HG03442 (cell line): ENCODE data around the gene CHPF.

ENCODE experiments used
- ATAC-seq: cut with Tn5 transposase; IDR thresholded peaks from one replicate; pipeline ENCODE4 v1.9.1; 2021; ENCODE audit warnings: mild to moderate bottlenecking, moderate library complexity; ENCODE audit not compliant: unreplicated experiment

Gene CHPF

DNA sequence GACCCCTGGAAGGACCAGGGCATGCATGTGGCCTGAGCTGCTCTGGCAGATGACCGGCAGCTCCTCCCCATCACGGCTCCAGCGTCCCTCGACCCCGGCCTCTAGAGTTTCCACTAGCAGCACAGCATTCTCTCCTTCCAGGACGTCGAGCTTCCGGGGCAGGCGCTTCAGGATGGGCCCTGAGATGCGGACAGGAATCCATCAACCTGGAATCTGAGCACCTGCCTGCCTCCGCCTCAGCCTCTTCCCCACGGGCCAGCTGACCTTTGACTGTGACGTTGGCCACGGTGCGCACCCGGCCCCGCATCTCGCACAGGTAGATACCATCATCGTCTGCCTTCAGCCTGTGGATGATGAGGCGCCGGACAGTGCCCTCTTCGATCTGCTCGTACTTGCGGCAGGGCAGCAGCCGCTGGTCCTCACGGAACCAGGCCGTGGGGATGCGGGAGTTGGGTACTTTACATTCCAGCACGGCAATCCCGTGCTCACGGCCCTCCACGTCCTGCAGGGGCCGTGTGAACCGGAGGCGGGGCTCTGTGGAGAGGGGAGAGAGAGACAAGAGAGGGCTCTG lies 24.3 kb upstream of the CHPF start:
- no peak for ATAC-seq

DNA sequence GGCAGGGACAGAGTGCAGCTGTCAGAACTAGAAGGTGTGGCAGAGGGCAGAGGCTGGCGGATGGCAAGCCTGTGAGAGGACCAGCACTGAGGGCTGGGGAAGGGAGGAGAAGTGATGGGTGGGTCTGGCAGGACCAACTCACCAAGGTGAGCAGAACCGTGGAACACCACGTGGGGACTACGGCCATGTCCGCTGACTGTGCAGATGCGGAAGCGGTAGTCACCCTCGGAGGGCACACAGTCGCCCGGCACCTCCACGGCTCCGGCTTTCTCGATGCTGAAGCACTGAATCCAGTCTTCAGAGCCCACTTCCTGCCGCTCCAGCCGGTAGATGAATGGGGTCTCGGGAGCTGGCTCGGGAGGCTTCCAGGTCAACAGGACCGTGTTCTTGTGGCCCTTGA lies 23.5 kb upstream of the CHPF start:
- ATAC-seq, result no peak

DNA sequence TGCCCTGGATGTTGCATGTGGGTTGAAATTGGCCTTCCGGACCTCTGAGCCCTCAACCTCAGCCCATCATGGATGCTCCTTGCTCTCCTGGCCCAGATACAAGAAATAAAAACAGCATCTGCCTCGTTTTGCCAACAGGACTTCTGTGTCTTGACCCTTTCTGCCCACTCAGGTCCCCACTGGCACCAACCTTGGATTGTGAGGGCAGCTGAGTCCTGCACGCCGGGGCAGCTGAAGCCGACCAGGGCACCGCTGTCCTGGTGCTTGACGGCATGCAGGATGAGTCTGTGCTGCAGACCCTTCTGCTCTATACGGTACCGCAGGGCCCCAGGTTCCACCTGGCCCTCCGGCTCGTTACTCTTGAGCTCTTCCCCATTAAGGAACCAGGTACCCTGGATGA lies 23.0 kb upstream of the CHPF start:
- ATAC-seq, result no peak

DNA sequence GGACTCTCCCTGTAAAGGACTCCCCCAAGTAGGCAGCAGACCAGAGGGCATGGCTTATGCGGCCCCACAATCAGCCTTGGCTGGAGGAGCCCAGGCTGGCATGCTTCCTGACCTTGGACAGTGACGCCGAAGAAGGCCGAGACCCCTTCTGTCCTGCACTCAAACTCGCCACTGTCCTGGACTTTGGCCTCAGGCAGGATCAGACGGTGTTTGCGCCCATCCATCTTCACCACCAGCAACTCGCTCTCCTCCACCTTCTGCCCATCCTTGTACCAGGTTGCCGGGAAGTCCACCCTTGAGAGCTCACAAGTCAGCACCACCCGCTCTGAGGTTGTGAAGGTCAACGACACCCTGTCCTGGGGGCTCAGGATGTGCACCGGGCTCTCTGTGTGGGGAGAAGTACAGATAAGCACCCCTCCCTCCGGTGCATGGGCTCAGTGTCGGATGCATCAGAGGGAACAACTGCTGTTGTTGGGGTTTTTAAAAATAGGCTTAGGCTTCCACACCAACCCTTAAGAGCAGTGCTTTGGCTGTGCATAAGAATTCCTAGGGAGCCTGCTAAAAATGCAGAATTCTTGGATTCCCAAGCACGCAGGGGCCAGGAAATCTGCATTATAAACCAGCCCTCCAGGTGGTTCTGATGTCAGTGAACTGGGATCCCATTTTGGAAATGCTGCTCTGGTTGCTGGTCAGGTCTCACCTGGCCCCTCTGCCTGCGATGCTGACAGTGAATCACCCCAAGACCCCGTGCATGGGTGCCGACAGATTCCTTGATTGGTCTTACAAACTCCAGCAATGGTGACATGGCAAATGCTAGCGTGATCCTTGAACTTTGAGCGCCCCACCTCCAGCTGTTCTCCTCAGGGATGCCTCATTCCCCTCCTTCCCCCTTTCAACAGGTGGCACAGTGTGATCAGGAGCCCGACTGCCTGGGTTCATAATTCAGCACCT lies 21.8 kb upstream of the CHPF start:
- ATAC-seq, result no peak

DNA sequence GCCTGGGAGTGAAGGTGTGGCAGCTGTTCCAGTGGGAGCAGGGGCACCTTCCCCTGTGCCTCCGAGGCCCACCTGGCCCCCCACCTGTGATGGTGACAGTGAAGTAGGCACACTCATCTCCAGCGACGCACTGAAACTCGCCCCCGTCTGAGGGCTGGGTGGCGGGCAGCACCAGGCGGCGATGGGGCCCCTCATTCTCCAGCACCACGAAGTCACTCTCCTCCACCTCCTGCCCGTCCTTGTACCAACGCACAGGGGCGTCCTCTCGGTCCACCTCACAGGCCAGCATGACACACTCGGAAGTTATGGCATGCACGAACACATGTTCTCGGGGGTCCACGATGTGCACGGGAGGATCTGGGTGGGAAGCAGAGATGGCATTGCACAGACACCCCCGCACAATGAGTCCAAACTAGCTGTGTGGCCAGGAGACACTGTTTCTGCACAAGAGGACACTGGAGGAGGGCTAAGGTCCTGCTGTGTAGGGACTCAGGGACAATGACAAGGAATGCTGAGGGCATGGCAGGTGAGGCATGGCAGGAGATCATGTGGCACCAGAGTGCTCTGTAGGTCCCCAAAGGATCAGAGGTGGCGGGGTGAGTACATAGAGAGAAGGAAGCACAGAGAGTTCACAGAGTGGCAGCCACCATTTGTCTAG lies 19.8 kb upstream of the CHPF start:
- no peak for ATAC-seq

DNA sequence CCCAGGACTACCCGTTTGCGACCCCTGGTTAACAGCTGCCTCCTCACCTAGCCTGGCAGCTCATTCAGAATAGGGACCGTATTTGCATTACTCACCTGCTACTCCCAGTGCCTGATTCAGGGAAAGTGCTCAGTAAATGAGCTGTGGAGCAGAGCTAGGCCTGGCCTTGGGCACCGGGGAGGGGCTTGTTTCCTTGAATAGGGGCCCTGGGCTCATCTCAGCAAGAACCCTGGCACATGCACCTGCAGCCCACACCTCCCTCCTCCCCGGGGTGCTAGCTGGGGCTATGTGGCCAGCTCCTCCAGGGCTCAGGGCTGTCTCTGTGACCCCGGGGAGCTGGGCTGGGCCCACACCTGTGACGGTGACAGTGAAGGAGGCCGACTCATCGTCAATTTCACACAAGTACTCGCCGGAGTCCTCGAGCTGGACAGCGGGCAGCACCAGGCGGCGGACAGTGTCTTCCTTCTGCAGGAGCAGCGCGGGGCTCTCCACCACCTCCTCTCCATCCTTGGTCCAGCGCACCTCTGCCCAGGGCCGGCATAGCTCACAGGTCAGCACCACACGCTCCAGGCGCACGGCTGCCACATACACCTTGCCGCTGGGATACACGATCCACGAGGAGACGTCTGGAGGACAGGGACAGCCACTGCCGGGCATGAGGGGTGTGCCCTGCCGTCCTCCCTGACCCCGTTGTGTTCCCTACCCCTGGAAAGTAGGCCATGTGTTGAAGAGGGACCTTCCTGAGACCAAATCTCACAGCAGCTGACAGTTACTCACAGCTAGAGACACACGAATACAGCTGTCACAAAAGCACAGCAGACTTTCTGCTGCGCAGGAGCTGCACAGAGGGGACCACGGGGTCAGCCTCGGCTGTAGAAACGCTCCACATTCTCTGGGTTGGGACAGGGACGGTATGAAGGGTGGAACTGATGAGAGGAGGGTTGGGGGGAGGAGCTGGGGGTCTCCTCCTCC lies 18.7 kb upstream of the CHPF start:
- no peak for ATAC-seq

DNA sequence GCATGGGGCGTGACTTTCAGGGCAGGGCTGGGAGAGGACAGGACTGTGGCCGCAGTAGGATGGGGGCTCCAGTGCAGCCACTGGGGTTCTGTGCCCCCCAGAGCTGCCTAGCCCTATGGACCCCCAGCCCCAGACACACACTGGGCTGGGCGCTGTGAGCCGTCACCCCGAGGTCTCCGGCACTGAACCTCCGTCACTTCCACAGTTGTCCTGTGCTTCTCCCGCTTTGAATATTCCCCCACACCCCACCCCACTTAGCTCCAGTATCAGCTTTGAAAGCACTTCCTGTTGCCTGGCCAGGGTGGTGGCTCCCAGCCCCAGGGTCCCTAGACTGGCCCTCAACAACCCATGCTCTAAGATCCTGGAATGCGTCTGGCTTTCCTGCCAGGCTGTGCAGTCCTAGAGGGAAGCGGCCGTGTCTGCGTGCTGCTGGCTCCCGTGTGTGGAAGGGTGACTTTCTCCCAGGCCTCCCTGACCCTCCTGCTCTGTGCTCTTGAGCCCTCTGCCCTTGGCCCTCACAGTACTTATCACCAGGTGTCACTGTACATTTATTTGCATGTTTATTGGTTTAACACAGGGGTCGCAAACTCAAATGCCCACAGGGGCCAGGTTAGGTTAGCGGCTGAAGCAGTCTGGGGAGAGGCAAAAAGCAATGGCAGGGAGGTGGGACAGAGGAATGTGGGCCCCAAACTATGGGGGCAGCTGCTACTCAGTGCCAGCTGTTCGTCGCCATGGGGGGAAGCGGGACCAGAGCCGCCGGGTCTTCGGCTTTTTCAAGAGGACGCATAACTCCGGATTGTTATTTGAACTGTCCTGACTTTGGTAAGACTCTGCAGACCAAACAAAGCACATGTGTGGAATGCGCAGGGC lies 17.8 kb upstream of the CHPF start:
- no peak for ATAC-seq

DNA sequence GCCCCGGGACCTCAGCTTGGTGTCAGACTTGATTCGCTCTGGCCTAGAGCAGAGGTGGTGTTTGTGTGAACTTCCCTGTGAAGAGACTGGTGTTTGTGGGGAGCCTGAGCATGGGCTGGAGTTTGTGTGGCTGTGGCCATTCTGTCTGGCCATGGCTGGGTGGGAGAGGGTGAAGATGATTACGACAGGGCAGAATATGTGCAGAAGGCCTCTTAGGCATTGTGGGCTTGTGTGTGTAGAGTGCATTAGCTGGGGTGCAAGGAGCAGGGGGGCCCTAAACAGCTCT lies 17.2 kb upstream of the CHPF start:
- ATAC-seq, result no peak

DNA sequence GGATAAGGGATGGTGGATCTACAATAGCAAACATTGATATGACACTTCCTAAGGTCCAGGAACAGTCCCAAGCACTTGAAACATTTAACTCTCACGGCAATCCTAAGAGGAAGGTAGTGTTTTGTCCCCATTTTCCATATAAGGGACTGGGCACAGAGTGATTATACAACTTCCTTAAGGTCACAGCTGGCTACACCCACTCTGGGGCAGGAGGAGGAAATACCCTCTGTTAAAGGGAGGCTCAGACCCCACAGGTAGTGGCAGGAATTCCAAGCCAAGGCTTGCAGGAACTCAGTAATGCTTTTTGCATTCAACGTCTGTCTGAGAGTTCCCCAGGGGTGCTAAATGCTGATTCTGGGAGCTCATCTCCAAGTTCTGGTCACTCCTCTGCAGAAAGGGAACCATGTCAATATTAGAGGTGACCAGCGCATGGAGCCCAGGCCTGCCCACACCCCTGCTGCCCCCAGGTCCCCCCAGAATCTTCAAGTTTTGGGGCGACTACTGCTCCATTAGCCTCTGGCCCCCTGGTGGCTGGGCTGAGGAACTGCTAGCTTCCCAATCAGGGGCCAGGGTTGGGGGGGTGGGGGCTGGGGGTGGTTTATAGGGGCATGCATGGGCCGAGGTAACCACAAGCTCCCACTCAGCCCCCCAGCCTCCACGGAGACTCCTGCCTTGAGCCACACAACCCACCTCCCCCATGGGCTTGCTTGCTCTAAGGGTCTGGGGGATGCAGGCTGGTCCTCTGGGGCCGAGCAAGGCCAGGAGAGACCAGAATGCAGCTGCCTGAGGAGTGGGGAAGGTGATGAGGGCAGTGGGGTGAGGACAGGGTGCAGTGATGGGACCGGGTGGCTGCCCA lies 16.7 kb upstream of the CHPF start:
- no peak for ATAC-seq

DNA sequence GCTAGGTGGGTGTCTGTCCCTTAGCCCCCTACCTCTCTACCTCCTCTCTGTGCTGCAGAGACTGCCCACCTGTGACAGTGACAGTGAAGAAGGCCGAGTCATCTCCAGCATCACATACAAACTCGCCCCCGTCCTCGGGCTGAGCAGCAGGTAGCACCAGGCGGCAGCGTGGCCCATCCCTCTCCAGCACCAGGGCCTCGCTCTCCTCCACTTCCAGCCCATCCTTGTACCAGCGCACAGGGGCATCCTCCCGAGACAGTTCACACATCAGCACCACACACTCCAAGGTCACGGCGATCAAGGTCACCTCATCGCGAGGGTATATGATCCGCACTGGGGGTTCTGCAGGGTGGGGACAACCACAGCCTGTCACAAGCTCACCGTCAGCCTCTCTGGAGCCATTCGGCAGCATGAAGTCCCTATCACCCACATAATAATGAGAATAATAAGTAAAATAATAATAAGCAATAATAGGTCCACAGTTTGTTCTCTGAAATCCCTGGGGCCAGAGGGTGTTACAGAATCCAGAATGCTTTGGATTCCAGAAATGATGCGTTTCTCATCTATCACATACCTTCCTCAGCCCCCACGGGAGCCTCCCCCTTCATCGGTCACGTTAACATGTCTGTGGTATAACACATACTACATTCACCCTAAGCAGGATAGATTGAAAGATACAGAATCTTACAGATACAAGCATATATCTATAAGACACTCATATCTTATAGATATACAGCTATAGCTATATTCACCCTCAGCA lies 15.7 kb upstream of the CHPF start:
- ATAC-seq, result no peak

DNA sequence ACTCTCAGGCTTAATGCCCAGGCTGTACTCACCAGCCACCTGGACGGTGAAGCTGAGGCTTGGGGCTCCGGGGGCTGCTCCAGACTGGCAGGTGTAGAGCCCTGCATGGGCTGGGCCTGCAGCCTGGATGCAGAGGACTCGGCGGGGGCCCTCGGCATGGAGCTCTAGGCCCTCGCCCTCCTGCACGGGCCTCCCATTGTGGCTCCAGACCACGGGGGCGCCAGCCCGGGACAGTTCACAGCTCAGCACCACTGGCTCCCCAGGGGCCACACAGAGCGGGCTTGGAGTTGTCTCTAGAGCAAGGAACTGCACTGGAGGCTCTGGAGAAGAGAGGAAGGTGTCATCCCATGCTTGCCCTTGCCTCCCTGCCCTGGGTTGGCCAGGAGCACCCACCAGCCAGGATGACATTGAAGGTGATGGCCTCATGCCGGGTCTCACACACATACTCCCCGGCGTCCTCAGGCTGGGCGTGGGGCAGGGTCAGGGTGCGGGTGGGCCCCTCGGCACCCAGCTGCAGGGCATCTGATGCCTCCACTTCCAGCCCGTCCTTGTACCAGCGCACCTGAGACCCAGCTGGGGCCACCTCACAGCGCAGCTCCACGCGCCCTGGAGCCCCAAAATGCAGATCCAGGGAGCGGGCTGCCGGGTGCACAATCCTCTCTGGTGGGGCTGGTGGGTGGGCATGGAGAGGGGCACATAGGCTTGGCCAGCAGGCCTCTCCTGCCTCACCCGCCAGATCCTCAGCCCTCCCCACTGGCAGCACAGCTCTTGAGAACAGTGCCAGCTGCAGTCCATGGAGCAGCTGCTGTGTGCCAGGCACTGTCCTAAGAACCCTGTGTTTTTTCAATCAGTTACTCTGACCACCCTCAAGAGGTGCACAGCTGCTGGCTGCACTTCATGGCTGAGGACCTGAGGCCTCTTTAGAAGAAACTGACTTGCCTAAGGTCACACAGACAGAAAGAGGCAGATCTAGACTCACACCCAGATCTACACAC lies 14.5 kb upstream of the CHPF start:
- no peak for ATAC-seq

DNA sequence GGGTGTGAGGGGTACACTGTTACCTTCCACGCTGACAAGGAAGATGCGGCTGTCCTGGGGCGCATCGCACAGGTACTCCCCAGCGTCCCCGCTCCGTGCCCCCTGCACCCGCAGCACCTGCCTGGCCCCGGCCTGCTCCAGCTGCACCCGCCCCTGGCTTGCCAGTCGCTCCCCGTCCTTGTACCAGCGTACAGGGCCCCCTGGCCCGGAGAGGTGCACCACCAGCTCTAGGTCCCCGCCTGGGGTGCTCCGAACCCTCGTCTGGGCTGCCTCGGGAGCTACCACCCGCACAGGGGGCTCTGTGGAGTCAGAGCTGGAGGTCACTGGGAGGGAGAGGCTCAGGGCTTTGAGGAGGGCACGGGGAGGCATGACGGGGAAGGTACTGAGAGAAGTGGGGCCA lies 13.7 kb upstream of the CHPF start:
- ATAC-seq, result no peak

DNA sequence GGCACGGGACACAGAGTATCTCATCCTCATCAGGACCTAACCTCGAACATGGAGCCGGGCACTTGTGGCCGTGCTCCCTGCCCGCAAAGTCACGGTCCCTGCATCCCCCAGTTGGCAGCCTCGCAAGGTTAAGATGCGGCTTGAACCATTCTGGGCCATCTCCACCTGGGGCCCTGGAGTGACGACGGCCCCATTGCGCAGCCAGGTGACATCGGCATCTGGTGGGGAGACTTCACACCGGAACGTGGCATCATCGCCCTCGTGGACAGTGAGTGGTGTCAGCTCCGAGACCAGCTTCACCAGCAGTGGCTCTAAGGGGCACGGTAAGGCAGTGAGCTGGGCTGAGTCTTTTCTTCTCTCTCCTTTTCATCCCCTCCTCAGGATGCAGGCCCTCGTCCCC lies 12.8 kb upstream of the CHPF start:
- no peak for ATAC-seq

DNA sequence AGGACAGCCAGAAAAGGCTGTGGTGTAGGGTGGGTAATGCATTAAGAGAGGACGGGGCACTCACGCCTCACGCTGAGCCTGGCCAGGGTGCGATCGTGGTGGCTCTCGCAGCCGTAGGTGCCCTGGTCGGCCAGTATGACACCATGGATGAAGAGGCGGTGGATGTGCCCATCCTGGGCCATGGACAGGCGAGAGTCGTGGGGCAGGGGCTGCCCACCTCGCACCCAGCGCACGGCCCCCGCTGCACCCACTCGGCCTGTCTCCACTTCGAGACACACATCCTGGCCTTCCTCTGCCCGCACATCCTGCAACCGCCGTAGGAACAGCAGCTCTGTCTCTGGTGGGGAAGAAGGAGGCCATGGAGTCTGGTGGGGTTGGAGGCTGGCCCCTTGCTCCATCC lies 12.3 kb upstream of the CHPF start:
- ATAC-seq, result no peak

DNA sequence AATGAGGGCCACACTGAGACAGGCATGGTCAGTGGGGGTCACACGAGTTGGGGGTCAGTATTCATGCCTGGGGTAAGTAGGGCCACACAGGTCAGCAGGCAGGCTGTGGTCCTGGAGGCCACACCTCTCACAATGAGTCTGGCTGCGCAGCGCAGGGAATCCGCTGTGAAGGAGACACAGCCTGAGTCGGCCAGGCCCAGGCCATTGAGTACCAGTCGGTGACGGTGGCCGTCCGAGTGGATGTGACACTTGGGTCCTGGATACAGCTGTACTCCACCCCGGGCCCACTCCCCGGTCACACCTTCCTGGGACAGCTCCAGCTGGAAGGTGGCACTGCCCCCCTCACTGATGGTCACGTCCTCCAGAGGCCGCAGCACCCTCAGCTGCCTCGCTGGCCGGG lies 10.7 kb upstream of the CHPF start:
- no peak for ATAC-seq

DNA sequence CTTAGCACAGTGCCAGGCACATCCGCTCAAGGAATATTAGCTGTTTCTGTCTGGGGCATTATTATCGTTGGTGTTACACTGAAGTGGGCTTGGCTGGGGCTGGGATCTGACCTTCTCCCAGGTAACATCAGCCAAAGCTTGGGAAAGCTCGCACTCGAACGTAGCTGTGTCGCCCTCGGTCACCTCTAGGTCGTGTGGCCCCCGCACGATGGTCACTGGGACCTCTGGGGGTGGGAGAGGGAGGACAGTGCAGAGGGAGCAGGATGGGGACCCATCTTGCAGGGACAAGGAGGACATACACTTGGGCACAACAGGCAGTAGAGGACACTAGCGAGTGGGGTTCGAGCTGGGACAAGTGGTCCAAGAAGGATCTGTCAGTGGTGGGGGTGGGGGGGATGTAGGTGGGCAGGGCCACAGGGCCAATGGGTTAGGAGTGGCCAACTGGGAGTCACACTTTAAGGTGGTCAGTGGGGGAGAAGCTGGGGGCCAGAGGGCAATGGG lies 9.9 kb upstream of the CHPF start:
- no peak for ATAC-seq

DNA sequence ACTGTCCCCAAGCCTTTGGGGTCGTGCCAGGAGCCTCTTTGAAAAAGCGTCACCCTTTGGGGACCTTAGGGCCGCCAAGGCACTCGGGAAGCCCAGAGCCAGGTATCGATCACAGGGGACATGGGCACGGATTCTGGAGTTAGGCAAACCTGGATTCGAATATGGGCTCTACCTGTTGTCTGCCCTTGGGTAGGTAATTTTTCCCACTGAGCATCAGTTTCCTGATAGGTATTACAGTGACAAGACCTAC lies 9.5 kb upstream of the CHPF start:
- ATAC-seq, result no peak
